ENCODE measurements around the gene GOLGA3. TPM values are rescaled to one million over a fixed set of nuclear protein-coding genes. Genes with fewer than 3 reads are reported as not detected.

GOLGA3 gene
- total and polyA plus RNA-seq, 9 of the 15 experiments (the other 6 are each of a cell fraction or from before 2014, with no cell fraction given) = 1.9 to 48.1 (median 18.4) TPM

DNA sequence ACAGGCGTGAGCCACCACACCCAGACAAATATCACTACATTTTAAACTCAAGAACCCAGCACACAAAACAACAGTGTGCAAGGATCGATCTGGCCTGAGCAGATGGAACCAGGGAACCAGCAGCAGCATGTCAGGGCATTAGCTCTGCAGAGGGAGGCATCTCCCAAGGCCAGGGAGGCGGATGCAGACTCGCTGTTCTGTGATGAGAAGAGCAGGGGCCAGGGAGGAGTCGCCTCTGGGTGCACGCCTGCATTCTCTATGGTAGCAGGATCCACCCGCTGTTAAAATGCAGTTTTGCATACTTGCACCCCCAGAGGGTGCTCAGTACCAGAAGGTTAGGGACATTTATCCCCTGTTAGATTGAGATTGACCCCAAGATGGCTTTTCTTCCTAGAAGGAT is 100.2 kb downstream of the GOLGA3 start (continued):
- TF ChIP-seq ZNF274 (IDR thresholded peaks at IDR 0.05; ENCODE audit: borderline replicate concordance, low read depth, low read length) (no peak), ZNF3 (CRISPR knock-in tag; IDR thresholded peaks at IDR 0.05) (no peak)

DNA sequence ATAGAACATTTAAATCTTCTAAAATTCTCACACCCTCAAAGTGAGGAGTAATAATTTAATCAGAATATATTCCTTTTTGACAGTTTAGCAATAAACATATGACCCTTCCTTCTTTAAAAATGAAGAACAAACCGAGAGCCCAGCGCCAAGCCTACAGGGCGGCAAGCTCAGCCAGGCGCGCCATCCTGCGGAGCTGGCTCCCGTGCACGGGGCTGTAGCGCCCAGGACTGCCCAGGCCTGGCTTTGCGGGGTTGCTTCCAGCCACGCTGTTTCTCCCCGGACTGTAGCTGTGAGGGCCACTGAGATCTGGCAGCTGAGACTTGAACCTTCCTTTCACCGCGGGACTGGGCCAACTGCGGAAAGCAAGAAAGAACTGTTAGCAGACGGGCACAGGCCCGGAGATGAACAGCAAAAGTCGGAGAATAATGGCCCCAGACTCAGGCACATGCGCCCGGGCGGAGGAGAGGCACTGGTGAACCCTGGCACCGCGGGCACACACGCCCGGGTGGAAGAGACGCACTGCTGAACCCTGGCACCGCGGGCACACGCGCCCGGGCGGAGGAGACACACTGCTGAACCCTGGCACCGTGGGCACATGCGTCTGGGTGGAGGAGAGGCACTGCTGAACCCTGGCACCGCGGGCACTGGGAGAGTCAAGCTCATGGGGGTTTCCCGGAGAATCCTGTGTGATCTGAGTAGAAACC is 101.4 kb downstream of the GOLGA3 start:
- TF ChIP-seq HNRNPL (IDR thresholded peaks at IDR 0.05; ENCODE audit: low read depth, low read length) (peak; percentile 97), RBFOX2 (IDR thresholded peaks at IDR 0.05; ENCODE audit: low read depth, low read length) (peak; percentile 37; the same call in 1 of the 2 replicates), POLR2G (IDR thresholded peaks at IDR 0.05; ENCODE audit: low read depth, low read length) (peak; percentile 56), HDAC8 (tag; IDR thresholded peaks at IDR 0.05) (no peak), RBM22 (IDR thresholded peaks at IDR 0.05; ENCODE audit: low read depth, low read length, poor library complexity, severe bottlenecking) (peak; percentile 37)
- FAIRE-seq = no peak
- no peak for DNase-seq (ENCODE audit: extremely low read depth in 1 of 4, low spot score in 3 of 4)
- POLR2A ChIA-PET = interaction anchor here (0.6 kb wide), 1 partner anchor 35 kb away, joined by 4 read pairs; no protein-coding TSS in a partner anchor
- peaks cover 5% of the 10 kb centered on the region for H3K9me1 ChIP-seq (ENCODE audit: control insufficient read depth, insufficient read depth, low read length)
- H3K4me3 ChIP-seq = no peak overlapping the region
- ATAC-seq = no peak
- in situ Hi-C loops (cut with MboI) (no loop called here), intact Hi-C loops (cut with micrococcal nuclease) (no loop called here)
- no peaks in the 10 kb centered on the region; the same call in 1 of the 2 replicates for H4K20me1 ChIP-seq (replicated peaks; ENCODE audit: control insufficient read depth, insufficient read depth, low read length)
- peaks cover 6% of the 10 kb centered on the region; the same call in 1 of the 2 replicates for H3K9me3 ChIP-seq (replicated peaks; ENCODE audit: control insufficient read depth, insufficient read depth, low read depth, low read length)
- H3K79me2 ChIP-seq (ENCODE audit: control insufficient read depth, insufficient read depth, low read length) = no peaks in the 10 kb centered on the region
- no peak overlapping the region for H2AFZ ChIP-seq (ENCODE audit: low read depth, low read length)
- peaks cover 0 to 18% of the 10 kb centered on the region in 2 experiments; a peak in 3 of 5 replicates for H3K4me1 ChIP-seq (replicated peaks in 1 of 2; ENCODE audit: control insufficient read depth in 2 of 2, insufficient read depth in 2 of 2, low read length in 2 of 2)
- H3K27me3 ChIP-seq (ENCODE audit: control insufficient read depth in 2 of 2, insufficient read depth in 2 of 2, low read length in 2 of 2) = no peaks in the 10 kb centered on the region
- BruUV-seq (replicated peaks) = no TSS peak
- H3K4me2 ChIP-seq (ENCODE audit: insufficient read depth, low read length) = no peak overlapping the region
- no peak overlapping the region; a peak in 1 of 4 replicates for H3K9ac ChIP-seq (ENCODE audit: insufficient read depth in 1 of 2, low read depth in 2 of 2, low read length in 2 of 2)
- CTCF ChIA-PET (ENCODE audit: low intra/inter-chr PET ratio) = no interaction called here
- H3K36me3 ChIP-seq (ENCODE audit: control insufficient read depth, insufficient read depth, low read length) = peaks cover 95% of the 10 kb centered on the region
- H3K27ac ChIP-seq (ENCODE audit: extremely low read depth, low read depth, low read length) = no peak overlapping the region
- WGBS (ENCODE audit: insufficient coverage, low coverage, missing lambda C conversion rate) = 94% methylated on average over 29 of the region's 37 CpGs
